Dermis microvascular lymphatic vessel endothelial cell (primary cell): Measurements from ENCODE around the gene ATP1B1. TPM values are rescaled to one million over a fixed set of nuclear protein-coding genes. Genes with fewer than 3 reads are reported as not detected.
A peak's percentile ranks its signal among the peaks of the same experiment; 100 is the strongest.

Experiments used
- DNase-seq, 2 donors: peaks; one replicate each; pipeline versions ENCODE4 v3.0.0 to v3.0.0-alpha.2; 2010; ENCODE audit warnings: low read depth in 2 of 2
- total RNA-seq: library from RNA; depleted of rRNA; stranded (reverse); fragments of >200 nt; gene quantifications from 2 replicates; pipeline ENCODE4 v1.2.1, GENCODE V29; 2014

The ATP1B1 gene
- total RNA-seq, 1 donor from 2014 or later: 7.7 TPM

DNA sequence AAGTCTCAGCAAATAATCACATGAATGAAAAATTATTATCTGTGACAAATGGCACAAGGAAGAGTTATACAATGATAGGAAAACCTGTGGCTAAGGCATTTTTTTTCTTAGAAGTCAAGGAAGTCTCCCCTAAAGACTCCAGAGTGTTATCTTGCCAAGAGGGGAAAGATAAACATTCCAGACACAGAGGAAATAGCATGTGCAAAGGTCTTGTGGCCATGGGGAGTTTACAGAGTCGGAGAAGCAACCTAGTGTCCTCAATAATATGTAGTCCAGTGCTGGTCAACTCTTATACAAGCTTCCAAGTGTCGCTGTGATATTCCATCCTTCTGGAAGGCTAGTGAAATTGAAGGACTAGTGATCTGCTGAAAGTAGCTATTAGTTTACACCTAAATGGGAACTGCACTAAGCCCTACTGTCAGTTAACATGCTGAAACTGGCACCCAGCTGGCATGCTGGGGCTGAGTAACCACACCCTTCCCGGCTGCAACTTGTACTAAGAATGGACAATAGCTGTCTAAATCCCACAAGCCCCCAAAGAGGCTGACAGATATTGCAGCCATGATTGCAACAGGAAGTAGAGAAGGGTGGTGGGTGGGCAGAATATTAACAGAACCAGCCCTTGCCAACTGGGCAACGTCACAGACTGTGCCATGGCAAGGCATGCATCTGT lies 11.5 kb upstream of the ATP1B1 start:
- no peak for DNase-seq

DNA sequence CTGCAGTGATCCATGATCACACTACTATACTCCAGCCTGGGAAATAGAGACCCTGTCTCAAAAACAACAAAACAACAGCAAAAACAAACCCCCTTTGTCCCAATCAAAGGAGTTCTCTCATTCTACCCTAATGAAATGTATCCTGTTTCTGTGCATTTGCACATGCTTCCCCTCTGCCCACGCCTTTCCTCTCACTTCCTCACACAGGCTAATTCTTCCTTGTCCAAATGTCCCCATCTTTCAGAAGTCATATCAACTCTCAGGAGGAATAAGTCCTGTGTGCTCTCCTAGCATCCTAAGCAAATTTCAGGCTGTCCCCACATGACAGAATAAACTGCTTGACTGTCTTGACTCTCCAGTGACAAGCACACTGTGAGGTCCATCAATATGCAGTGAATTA lies 8.1 kb upstream of the ATP1B1 start:
- DNase-seq: no peak

DNA sequence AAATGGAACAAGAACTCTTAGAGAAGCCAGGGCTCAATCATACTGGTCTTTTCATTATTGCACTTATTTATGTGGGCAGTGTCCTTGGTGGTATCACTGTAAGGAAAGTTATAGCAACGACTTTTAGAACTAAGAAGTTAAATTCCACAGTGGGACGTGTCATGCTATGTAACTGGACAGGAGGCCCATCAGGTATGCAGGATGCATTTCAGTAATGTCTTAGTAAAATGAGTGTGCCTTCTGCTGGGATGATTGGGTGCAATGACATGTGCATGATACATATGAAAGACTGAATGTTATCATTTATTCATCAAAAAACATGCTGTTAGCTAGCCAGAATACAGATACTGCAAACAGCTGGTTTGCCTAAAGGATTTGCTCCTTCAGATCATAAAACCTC lies 6.9 kb upstream of the ATP1B1 start:
- DNase-seq: no peak

DNA sequence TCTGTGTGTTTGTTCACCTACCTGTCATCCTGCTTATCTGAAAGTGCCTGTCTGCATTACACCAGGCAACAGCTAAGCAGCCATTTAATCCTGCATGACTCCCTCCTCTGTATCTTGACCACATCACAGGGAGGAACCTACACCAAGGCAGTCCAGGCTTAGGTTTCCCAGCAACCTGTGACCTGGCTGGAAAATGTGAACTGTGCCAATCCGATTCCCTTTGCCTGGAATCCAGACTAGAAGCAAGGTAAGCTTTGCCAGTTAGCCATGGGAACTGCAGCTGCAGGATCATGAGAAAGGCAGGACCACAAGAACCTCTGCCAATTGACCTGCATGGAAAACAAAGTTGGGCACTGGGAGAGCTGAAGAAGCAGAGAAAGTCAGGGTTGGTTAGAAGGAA lies 6.3 kb upstream of the ATP1B1 start:
- no peak for DNase-seq

DNA sequence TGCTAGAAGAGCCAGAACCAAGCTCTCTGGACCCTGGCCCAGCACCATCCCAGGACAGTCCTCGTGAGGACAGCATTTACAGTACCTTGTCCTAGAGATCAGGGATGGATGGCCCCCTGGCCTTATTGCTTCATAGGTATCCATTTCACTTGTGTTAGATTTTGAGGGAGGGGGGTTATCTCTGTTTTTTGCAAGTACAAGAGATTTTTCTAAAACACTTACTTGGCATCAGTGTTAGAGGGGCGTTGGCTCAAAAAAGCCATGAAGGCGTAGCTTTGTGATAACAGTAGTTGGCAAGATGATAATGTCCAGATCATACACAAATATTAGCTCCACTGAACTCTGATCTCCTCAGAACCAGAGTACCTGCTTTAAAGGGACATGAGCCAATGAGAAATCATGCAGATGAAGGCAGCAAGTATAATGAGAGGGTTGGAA lies 5.8 kb upstream of the ATP1B1 start:
- DNase-seq: no peak

DNA sequence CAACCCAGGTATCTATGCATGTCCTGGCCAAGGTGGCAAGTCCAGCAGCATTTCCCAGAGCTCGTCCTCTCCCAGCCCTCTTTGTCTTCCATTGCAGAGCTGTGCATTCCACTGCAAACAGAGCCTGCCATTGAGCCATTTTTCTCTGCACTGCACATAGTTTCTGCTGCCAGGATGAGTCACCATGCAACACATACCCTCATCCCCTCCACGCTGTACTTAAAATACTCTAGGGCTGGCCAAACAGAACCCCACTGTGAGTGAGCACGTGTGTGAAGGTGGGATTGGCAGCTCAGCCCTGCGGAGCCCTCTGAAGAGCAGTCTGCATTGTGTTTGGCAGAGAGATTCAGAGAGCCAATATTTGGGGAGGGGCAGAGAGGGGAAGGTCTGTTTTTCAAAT lies 3.9 kb upstream of the ATP1B1 start:
- peak in 1 of 2 donors; percentile 47 for DNase-seq

DNA sequence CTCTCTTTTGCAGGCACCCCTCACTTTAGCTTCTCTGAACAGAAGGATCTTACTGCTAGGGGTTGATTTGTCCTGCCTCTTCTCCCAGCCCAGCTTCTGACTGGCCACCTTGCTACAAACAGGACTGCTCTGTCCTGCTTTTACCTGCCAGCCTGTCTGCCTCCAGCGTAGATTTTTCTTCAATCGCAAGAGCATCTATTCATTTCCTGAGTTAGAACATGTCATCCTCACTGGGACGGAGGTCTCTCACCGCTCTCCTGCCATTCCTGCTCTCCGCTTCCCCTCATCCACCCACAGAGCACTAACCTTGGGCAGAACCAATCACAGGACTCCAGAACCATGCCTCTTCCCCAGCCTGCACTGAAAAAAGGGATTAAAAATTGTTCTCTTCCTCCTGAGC lies 3.5 kb upstream of the ATP1B1 start:
- DNase-seq: no peak

DNA sequence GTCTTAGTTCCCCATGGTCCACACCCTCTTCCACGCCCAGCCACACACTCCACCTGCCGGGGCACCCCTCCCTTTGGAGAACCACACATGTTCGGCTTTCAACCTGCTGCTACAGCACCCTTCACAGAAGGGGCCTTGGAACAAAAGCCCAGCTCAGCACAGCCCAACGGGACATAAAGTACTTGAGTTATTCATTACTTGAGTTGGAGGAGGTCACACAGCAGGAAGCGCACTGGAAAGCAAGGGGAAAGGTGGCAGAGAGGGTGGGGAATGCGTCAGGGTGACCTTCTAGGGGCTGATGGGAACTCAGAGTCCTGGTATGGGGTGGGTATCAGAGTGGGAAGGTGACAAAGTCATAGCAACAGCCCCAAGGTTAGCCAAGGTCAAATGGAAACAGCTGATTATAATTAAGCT lies 3.0 kb upstream of the ATP1B1 start:
- no peak for DNase-seq

DNA sequence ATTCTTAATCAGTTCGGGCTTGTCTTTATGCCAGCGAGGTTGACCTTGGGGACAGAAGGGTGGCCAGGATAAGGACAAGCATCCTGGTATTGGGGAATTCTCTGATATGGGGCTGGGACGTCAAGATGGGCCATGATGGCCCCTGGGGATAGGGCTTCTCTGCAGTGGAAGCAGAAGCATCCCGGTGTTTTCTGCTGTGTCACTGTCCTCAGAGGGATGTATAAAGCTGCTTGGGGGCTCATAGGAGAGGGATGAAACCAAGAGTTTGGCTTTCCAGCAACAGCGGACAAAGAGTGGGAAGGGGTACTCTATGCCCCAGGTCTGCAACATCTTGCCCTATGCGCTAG lies 1.4 kb upstream of the ATP1B1 start:
- no peak for DNase-seq

DNA sequence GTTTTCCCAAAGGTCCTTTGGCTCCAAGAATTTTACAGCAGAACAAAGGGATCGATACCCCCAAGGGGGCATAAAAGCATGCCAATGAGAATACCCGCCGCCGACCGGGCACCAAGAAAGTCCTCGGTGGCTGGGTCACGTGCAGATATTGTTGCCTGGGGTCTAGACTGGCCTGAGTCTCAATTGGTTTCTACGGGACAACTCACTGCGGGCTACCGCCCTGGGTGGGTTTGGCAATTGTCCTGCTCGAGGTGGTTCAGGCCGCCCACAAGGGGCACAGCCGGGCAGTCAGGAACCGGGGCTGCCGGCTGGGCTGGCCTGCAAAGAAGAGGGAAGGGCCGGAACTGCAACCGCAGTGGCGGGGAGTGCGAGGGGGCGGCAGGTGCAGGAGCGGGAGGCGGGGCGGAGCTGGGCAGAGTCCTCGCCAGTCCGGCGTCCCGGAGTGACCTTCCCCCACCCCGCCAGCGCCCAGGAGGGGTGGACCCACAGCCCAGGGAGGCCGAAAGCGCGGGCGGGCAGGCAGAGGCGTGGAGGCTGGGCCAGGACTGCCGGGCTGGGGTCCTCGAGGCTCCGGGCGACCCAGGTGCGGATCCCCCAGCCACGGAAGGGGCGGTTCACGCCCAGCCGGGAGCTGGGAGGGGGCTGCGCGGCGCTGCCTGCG lies 926 bp upstream of the ATP1B1 start:
- peak in 1 of 2 donors; percentile 47 for DNase-seq

DNA sequence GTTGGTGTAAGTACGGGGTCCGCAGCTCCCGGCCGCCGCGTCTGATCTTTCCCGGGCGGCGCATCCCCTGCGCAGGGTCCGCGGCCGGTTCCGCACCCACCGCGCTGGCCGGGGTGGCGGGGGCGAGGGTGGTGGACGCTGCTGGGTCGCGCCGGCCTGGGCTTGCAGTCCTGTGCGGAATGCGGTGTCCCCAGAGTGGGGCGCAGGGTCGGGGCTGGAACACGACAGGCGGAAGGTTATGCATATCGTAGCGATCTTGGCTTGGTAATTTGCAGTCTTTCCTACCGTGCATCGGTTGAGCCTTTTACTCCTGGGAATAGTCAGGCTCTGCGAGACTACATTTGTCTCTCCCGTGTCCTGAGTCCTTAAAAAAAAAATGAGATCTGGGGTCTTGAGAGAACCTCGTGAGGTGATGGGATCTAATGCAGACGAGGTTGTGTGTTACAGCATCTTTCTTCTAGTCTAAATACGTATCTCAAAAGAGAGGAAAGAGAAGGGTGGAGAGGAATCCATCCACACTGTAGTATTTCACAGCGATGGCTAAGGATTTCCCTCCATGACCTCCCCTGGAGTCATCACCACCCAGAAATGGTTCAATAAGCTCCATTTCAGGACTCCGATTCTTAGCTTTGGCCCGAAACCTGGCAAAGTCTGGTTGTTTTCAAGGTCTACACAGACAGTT lies 572 bp downstream of the ATP1B1 start:
- peak in 1 of 2 donors; percentile 28 for DNase-seq

DNA sequence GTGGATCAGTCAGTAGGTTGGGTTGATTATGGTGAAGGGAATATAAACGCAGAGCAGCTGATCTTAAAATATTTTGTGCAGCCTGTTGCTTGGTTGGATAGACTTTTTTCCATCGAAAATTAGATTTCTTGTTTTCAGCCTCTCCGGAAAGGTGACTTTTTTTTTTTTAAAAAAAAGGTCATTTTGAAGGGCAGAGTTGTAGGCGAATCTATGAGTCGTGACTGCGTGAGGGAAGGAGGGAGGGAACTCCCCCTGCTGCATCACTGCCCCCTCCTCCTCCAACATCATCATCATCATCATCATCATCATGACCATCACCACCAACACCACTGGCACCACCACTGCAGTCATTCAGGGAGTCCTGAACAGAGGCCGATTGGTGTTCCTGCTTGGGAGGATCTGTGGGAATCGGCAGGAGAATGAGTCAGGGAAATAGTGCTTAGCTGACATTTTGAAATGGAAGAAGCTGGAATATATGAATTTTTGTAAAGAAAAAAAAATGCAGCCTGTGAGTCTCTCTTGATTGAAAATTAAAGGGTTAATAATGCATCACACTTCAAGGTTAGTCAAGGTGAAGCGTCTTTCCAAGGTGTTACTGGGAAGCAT lies 1.2 kb downstream of the ATP1B1 start:
- peak in 1 of 2 donors; percentile 49 for DNase-seq

DNA sequence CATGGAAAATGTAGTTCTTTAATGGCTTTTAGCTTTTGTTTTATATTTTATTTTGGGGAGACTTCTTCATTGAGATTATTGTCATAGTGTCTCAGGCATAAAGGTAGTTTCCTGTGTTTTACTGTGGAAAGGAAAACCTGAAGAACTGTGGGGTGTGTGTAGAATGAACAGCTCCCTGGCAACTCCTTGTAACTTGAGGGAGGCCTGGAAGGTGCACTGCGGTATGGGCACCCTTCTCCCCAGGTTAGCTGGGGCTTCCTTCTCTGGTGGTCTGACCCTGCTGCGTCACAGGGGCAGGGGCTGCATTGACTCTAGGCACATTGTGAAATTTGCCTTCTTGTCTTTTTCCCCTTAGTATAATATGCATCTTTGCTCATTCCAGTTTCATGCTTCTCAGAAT lies 1.7 kb downstream of the ATP1B1 start:
- no peak for DNase-seq

DNA sequence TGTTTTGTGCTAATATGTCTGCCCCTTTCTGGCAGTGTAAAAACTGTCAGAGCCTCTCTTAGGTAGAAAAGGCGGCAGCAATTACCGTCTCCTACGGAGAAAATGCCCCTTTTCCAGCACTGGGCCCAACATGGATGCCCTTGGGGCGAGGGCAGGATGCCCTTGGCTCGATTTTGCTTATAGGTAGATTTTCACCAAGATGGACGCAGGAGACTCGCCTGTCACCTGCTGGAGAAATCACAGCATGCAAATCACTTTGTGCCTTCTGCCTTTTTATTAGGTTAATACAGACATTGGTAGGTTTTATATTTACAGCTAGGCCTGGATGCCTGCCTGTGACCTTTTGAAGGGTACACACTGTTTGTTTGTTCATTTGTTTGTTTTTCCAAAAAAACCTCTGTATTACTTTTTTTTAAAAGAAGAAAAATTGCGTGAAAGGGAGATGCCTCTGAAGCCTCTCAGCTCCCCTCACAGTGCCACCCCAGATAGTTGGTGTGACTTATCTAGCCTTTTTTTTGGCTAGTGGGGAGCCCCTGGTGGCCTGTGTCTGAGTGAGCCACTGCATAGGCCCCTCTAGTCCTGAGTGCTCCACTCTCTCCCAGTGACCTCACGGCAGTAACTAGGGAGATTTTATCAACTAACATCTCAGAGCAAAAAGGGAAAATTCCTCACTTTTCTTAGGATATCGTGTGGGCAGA lies 2.5 kb downstream of the ATP1B1 start:
- peak in 1 of 2 donors; percentile 31 for DNase-seq

DNA sequence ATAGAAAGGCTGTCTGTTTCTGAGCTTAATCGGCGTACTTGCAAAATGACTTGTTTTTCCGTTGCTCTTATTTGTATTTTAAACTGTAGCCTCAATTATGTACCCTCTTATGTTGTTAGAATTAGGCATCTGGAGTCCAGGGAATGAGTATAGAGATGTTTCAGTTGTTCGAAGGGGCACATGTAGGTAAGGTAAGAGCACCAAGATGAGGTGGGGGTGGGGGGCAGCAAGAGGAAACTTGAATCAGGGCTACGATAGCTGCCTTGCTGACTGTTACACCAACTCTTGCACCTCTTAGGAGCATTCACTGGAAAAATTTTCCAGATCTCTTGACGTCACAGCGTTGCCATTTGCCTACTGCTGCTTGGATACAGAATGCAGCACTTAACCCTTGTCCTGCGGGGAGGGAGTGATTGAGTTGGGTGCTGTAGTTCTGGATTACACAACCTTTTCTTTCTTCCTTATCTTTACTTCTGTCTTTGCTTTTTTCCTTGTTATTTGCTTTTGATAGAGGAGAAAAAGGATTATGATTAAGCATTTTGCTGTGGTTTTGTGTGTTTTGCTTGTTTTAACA lies 3.2 kb downstream of the ATP1B1 start:
- peak; percentile 45 to 82 for DNase-seq

DNA sequence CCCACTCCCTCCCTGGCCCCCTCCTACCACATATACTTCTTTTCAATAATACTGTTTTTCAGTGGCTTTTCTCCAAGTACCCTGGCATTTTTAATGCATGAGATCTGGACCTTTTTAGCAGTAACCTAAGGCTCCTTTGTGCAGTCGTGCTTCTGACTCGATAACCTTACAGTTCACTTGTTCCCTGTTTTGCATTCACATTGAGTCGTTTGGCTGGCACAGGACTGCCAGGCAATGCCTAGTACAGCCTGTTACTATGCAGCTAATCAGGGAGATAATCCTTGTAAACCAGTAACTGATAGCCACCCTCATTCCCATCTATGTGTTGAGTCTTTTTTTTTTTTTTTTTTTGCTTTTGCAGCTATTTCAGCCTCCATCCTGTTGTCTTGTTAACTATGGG lies 3.7 kb downstream of the ATP1B1 start:
- DNase-seq: no peak

DNA sequence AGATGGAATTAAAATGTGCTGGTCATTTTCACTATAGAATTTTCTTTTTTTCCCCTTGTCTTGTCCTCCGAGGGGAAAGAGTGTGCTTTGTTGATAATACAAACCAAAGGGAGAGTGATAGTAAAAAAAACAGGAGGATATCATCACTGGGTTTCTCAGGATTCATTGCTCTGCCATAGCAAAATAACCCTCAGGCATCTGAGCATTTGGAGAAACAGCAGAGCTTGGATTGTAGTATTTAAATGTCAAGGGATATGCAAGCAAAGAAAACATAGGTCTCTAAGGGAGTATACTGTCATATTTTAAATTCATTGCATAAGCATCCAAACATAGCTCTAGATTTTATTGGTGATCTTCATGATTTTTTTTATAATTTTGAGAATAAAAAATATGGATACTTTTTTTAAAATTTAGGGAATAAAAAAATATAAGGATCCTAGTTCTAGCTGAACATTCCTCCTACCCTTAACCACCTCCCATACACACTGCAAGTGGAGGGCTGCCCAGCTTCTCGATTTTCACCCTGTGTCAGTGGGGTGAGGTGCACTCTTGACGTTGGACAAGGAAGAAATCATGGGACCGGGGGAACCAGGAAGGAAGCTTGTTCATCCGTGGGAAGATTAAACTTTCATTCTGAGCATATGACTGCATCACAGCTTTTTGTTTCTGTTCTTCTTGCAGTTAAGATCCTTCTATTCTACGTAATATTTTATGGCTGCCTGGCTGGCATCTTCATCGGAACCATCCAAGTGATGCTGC lies 4.4 kb downstream of the ATP1B1 start:
- DNase-seq: peak; percentile 9 to 72

DNA sequence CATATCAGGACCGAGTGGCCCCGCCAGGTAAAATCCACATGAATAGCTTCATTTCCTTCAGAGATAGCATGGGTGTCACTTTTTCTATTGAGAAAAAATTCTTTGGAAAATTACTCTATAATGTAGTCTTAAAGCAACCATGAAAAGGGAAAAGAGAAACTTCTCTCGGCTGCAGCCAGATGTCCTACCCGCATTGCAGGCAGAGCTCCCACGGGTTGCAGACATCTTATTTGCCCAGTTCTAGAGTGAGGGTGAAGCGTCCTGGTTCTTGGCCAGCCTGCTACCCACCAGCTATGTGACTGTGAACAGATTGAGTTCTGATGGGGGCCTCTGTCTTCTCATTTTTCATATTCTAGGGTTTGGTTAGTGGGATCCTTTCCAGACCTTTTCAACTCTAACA lies 5.0 kb downstream of the ATP1B1 start:
- no peak for DNase-seq

DNA sequence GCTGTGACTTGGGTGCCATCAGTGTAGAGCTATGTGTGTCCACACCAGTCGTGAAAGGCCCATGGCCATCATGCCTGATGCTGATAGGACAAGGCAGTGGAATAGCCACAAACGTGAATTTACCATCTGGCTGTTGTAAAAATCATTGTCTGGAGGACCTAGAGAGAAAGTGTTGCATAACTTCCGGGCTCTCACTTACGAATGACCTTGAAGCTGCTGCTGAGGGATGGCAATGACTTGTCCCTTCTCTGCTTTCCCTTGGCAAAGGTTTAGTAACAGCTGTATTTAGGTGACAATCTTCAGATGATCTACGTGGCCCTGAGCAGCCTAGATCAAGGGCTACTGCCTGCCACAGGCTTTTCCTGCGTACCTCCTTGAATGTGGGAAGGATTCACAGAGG lies 5.8 kb downstream of the ATP1B1 start:
- DNase-seq: no peak

DNA sequence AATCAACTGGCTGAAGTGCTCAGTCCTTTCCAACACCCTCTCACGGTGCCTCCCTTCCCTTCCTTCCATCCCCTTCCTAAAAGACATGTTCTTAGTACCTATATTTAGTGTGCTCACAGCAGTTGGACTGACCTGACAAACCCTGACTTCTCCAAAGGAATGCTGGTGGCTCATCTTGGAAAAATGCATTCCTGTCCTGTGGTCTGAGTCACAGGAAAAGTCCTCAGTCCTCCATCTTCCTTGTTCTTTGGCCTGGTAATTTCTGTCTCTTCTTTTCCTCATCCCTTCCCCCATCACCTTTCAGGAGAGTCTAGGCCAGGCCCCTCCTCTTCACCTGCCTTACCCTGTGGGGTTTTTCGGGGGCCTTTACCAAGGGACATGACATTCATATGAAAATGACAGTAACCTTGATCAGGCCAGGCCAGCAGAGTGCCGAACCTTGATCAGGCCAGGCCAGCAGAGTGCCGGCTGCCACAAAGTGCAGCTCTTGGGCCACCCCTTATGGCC lies 7.2 kb downstream of the ATP1B1 start:
- peak in 1 of 2 donors; percentile 80 for DNase-seq
